Endodermal cell (in vitro differentiated cells): ENCODE results near the gene SH3PXD2B. TPM values are rescaled to one million over a fixed set of nuclear protein-coding genes. Genes with fewer than 3 reads are reported as not detected.
A peak's percentile ranks its signal among the peaks of the same experiment; 100 is the strongest.

Source experiments
- DNase-seq: peaks from one replicate; pipeline ENCODE4 v3.0.0-alpha.2; 2017
- H3K27ac ChIP-seq: 2 replicates; pipeline ENCODE4 v1.5.1; 2013; ENCODE audit warnings: mild to moderate bottlenecking, low read depth, low read length, moderate library complexity
- H3K27me3 ChIP-seq: 2 replicates; pipeline ENCODE4 v1.6.1; 2013; ENCODE audit warnings: mild to moderate bottlenecking, low read length, moderate library complexity; ENCODE audit not compliant: insufficient read depth, control insufficient read depth, poor library complexity, severe bottlenecking
- H3K36me3 ChIP-seq: 2 replicates; pipeline ENCODE4 v1.7.0; 2013; ENCODE audit warnings: mild to moderate bottlenecking, low read length, moderate library complexity; ENCODE audit not compliant: control insufficient read depth, insufficient read depth
- H3K4me1 ChIP-seq: one replicate; pipeline ENCODE4 v1.7.0; 2013; ENCODE audit warnings: low read length; ENCODE audit not compliant: control insufficient read depth, insufficient read depth
- H3K4me3 ChIP-seq: 2 replicates; pipeline ENCODE4 v1.5.1; 2013; ENCODE audit warnings: mild to moderate bottlenecking, low read length, moderate library complexity
- H3K9ac ChIP-seq: 2 replicates; pipeline ENCODE4 v1.6.1; 2013; ENCODE audit warnings: mild to moderate bottlenecking, low read length, moderate library complexity; ENCODE audit not compliant: poor library complexity, severe bottlenecking; ENCODE audit errors: extremely low read depth
- H3K9me3 ChIP-seq: 2 replicates; pipeline ENCODE4 v1.6.1; 2013; ENCODE audit warnings: mild to moderate bottlenecking, low read length, moderate library complexity; ENCODE audit not compliant: control insufficient read depth
- H3K27ac Mint-ChIP-seq: 2 replicates; pipeline ENCODE4 v1.8.0; 2020; ENCODE audit warnings: mixed read lengths
- H3K27me3 Mint-ChIP-seq: 2 replicates; pipeline ENCODE4 v1.8.0; 2021; ENCODE audit warnings: mild to moderate bottlenecking, mixed read lengths; ENCODE audit not compliant: insufficient read depth
- H3K36me3 Mint-ChIP-seq: 2 replicates; pipeline ENCODE4 v1.8.0; 2020; ENCODE audit warnings: low read depth, mixed read lengths
- H3K4me1 Mint-ChIP-seq: 2 replicates; pipeline ENCODE4 v1.8.0; 2020; ENCODE audit warnings: mixed read lengths
- H3K4me3 Mint-ChIP-seq: 2 replicates; pipeline ENCODE4 v1.8.0; 2020; ENCODE audit warnings: mild to moderate bottlenecking, moderate library complexity, mixed read lengths
- H3K9me3 Mint-ChIP-seq: 2 replicates; pipeline ENCODE4 v1.8.0; 2020; ENCODE audit warnings: mild to moderate bottlenecking, mixed read lengths
- CTCF ChIP-seq: fragments of 200-600 bp; sonication (generic); conservative IDR thresholded peaks from 2 replicates; pipeline ENCODE4 v1.5.0; 2021; ENCODE audit warnings: antibody characterized with exemption, mild to moderate bottlenecking
- WGBS, 2 experiments: methylation state at CpG; one replicate each; pipeline versions ENCODE4 v1.1.5 to v1.1.7; 2013; ENCODE audit warnings: missing lambda C conversion rate in 2 of 2, mixed read lengths in 1 of 2; ENCODE audit not compliant: insufficient coverage in 1 of 2, insufficient read length in 1 of 2; 5-methylcytosine and 5-hydroxymethylcytosine counted together
- total RNA-seq, 2 donors: library from RNA; stranded (reverse); fragmentation: NEBNext Ultra II Directional in 1 of 2; extraction: Animal tissue kit (Norgen Biotek cat#: 25700) in 1 of 2; gene quantifications; 2 replicates in 1 of 2; 3 replicates in 1 of 2; pipeline ENCODE4 v1.2.1, GENCODE V29; 2021

SH3PXD2B gene
- total RNA-seq, 2 donors from 2014 or later = 62.2 to 74.9 TPM

DNA sequence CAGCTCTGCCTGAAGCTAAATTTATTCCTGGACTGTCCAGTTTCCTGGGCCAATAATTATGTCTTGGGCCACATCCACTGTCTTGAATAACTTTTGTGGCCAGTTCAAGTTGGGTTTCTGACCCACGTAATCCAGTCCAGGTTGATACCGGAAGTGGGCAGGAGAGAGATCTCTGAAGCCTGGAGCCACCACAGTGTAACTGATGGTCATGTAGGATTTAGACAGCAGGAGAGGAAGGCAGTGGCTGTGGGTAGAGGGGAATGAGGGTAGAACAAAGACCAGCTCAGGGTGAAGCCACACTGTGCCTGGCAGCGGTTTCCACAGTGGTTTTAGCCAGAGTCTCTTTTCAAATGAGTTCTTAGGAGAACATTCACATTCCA lies 30.2 kb downstream of the SH3PXD2B start:
- Mint-ChIP-seq H3K27me3 (no peaks in the 10 kb centered on the region), H3K9me3 (no peaks in the 10 kb centered on the region), H3K4me1 (no peaks in the 10 kb centered on the region), H3K27ac (no peak overlapping the region), H3K4me3 (no peak overlapping the region), H3K36me3 (peaks cover 46% of the 10 kb centered on the region)
- no peak for TF ChIP-seq CTCF
- H3K36me3 ChIP-seq = peaks cover 49% of the 10 kb centered on the region
- H3K4me1 ChIP-seq = no peaks in the 10 kb centered on the region
- no peak overlapping the region for H3K4me3 ChIP-seq
- no peaks in the 10 kb centered on the region for H3K9me3 ChIP-seq
- no peak for DNase-seq
- no peak overlapping the region for H3K9ac ChIP-seq
- H3K27ac ChIP-seq = no peak overlapping the region
- H3K27me3 ChIP-seq = no peaks in the 10 kb centered on the region
- 89 to 95% methylated on average over 3 of the region's 3 CpGs for WGBS, 2 experiments

DNA sequence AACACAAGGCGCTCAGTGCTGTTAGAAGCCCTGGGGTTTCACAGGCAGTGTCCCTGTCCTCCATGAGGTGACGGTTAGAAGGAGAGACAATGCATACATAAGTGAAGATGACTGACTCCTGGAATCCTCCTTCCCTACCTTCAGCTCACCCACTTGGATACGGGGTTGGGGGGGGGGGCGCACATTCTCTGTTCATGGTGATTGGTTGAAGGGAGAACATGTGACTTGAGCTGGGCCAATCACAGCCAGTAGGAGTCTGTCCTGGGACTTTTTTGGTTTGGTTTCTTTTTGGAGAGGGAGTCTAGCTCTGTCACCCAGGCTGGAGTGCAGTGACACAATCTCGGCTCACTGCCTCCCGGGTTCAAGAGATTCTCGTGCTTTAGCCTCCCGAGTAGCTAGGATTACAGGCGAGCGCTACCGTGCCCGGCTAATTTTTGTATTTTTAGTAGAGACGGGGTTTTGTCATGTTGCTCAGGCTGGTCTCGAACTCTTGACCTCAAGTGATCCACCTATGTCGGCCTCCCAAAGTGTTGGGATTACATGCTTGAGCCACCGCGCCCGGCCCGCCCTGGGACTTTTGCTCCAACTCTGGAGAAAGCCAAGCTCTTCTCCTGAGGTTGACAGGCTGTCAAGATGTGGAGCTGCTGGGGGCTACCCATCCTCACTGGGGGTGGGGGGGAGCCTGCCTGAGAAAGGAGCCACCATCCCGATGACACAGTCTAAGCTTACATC lies 30.8 kb downstream of the SH3PXD2B start:
- no peak overlapping the region for H3K4me3 ChIP-seq
- Mint-ChIP-seq H3K4me3 (no peak overlapping the region), H3K27ac (peak overlapping the region; percentile 30), H3K36me3 (peaks cover 49% of the 10 kb centered on the region), H3K27me3 (no peaks in the 10 kb centered on the region), H3K4me1 (peaks cover 2% of the 10 kb centered on the region), H3K9me3 (no peaks in the 10 kb centered on the region)
- WGBS, 2 experiments = 95 to 96% methylated on average over 13 to 18 of the region's 20 CpGs
- no peaks in the 10 kb centered on the region for H3K4me1 ChIP-seq
- TF ChIP-seq CTCF = no peak
- no peaks in the 10 kb centered on the region for H3K27me3 ChIP-seq
- H3K9me3 ChIP-seq = no peaks in the 10 kb centered on the region
- no peak overlapping the region for H3K27ac ChIP-seq
- peaks cover 54% of the 10 kb centered on the region for H3K36me3 ChIP-seq
- no peak overlapping the region for H3K9ac ChIP-seq
- no peak for DNase-seq

DNA sequence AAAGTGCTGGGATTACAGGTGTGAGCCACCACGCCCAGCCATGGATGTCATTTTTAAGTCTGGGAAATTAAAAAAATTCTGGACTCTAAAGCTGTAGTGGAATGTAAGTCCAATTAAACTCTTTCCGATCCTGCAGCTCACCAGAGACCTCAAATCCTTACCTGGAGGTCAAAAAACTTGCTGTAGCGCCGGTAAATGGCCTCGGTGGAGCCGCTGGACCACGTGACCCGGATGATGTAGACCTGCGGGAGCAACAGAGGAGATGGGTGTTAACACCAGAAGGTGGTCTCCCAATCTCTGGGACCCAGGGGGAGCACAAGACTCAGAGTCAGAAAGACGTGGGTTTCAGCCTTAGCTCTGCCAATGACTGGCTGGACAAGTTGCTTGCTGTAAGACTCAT lies 32.1 kb downstream of the SH3PXD2B start:
- no peak for DNase-seq
- no peak for TF ChIP-seq CTCF
- Histone ChIP-seq H3K27me3 (no peaks in the 10 kb centered on the region), H3K36me3 (peaks cover 67% of the 10 kb centered on the region), H3K9me3 (no peaks in the 10 kb centered on the region), H3K4me1 (no peaks in the 10 kb centered on the region), H3K27ac (no peak overlapping the region), H3K9ac (no peak overlapping the region), H3K4me3 (no peak overlapping the region)
- 94 to 95% methylated on average over 10 of the region's 10 CpGs for WGBS, 2 experiments
- no peaks in the 10 kb centered on the region for H3K9me3 Mint-ChIP-seq
- no peaks in the 10 kb centered on the region for H3K27me3 Mint-ChIP-seq
- no peak overlapping the region for H3K27ac Mint-ChIP-seq
- peaks cover 56% of the 10 kb centered on the region for H3K36me3 Mint-ChIP-seq
- no peak overlapping the region for H3K4me3 Mint-ChIP-seq
- peaks cover 3% of the 10 kb centered on the region for H3K4me1 Mint-ChIP-seq
